DMS53 treated with DMSO at 0.1 percent for 48 hours (cell line): ENCODE measurements around the gene SNX8.

Source experiments
- DNase-seq: peaks from one replicate; lab custom pipeline; 2025; ENCODE audit not compliant: unreplicated experiment; lab: John Stamatoyannopoulos, UW

Gene SNX8

GRCh38 chr7:2263176-2263575 lies 51.1 kb downstream of the SNX8 start:
- no peak for DNase-seq

DNA sequence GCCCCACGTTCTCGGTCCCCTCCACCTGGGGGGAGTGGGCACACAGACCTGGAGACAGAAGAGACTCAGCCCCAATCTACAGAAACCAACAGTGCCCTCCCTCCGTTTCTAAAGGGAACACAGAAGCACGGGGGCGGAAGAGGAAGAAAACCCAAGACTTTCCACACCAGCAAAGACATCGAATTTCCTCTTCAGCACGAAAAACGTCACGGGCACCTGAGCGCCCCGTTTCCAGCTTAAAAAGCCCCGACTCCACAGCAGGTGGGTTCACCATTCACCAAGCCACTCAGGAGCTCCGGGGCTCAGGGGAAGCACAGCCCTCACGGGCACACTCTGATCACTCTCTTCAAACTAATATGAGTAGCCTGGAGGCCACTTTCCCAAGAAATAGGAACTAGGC lies 52.6 kb downstream of the SNX8 start:
- no peak for DNase-seq

- DNase-seq, result no peak
Observed at GRCh38 chr7:2260820-2261219, 53.4 kb downstream of the SNX8 start.

GRCh38 chr7:2259480-2259879 lies 54.8 kb downstream of the SNX8 start:
- no peak for DNase-seq

GRCh38 chr7:2258661-2259365 lies 55.4 kb downstream of the SNX8 start:
- DNase-seq, result no peak

DNA sequence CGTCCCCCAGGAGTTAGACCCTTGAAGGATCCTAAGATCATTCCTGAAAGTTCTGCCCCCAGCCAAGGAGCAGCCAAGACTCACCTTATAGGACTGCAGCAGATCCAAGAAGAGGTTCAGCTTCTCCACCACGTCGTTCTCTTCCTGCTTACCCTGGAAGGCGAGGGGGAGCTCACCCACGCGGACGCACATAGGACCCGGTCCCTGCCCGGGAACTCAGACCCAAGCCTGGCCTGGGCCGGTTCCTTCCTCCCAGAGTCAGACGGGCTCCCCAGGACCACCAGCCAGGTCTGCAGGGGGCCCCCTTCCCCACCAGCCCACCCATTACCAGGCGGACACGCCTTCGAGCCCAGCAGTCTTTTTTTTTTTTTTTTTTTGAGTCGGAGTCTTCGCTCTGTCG lies 56.6 kb downstream of the SNX8 start:
- DNase-seq, result no peak

- DNase-seq, result no peak
Observed at GRCh38 chr7:2257046-2257551, 57.1 kb downstream of the SNX8 start.

GRCh38 chr7:2256306-2257045 lies 57.8 kb downstream of the SNX8 start:
- no peak for DNase-seq

GRCh38 chr7:2255145-2256139 lies 58.8 kb downstream of the SNX8 start:
- no peak for DNase-seq

- no peak for DNase-seq
Observed at GRCh38 chr7:2254429-2255144, 59.7 kb downstream of the SNX8 start.

- DNase-seq, result no peak
Observed at GRCh38 chr7:2253525-2254244, 60.6 kb downstream of the SNX8 start.

DNA sequence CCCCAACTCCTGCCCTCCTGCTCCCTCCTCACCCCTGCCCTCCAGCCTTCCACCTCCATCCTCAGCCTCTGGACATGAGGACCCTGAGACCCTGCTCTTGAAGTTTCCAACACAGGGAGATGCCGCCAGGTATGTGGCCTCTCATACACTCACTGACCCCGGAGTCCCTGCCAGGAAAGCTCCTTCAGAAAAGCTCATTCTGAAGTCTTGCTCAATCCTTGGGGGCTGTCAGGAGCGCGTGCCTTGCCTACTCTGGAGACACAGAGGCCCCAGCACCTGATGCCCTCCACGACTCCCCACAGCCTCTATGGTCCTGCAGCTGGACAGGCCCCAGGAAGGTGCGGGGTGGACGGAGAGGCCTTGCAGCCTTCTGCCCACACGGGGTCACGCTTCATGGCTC lies 61.2 kb downstream of the SNX8 start:
- DNase-seq, result no peak

- no peak for DNase-seq
Observed at GRCh38 chr7:2251841-2252771, 62.1 kb downstream of the SNX8 start.

- no peak for DNase-seq
Observed at GRCh38 chr7:2251381-2251780, 62.9 kb downstream of the SNX8 start.

DNA sequence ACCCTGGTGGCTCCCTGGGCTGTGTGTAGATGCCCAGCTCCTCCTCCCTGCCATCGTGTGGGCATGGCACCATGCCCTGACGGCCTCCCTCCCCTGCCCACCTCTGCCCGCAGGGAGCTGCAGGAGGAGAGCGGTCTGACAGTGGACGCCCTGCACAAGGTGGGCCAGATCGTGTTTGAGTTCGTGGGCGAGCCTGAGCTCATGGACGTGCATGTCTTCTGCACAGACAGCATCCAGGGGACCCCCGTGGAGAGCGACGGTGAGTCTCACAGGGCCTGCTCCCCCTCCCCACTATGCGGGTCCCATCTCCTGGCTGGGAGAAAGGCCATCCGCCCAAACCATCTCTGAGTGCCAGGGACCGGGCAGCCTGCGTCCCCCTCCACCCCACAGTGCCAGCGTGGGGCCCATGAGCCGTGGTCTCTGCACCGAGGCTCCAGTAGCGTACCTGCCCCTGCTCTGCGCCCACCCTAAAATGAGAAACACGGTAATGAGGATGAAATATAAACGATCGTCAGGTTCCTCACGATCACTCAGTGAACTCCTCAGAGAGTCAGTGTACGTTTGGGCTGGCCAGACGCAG lies 64.4 kb downstream of the SNX8 start:
- DNase-seq, result no peak

- DNase-seq, result no peak
Observed at GRCh38 chr7:2248984-2249694, 65.1 kb downstream of the SNX8 start.

DNA sequence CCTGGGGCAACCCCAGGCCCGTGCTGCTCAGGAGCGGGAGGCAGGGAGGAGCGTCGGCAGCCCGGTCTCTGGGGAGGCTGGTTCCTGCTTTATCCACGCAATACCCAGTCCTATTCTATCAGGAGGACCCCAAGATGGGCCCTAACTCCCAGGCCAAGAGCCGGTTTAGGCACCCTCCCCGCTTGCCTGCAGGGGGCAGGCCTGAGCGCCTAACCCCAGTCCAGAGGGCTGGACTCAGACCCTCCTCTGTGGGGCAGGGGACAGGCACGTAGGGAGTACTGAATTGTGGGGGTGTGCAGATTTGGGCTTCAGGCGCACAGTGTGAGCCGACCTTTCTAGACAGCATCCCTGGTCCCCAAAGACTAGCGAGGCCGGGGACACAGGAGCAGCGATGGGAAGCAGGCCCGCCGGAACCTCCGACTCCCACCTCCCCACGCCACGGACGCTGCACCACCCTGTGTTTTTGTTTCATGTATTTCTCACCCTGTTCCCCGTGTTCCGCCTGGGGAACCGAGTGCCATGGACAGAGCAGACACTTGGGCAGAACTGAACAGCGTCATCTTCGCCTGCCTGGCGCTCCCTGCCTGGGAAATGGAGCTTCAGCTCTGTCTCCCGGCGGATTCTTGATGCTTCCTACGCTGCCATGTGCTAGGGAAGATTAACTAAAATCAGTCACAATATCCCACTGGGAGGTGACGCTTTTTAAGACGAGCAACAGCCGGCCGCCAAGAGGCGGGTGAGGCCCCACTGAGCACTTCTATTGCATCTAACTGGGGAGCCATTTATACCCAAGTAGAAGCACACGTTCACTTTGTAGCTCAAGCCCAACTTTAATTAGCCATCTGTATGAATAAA lies 66.9 kb downstream of the SNX8 start:
- DNase-seq, result no peak
